Hepatocyte (in vitro differentiated cells): ENCODE results near the gene MPZL1.

Experiments used
- CTCF ChIP-seq: fragments of 200-600 bp; sonication (generic); IDR thresholded peaks from 2 replicates; pipeline ENCODE4 v1.5.1; 2016; ENCODE audit warnings: antibody characterized with exemption, mild to moderate bottlenecking; ENCODE audit not compliant: poor library complexity
- EZH2 ChIP-seq: fragments of 200-600 bp; sonication (generic); IDR thresholded peaks from 2 replicates; pipeline ENCODE4 v1.6.1; 2016; ENCODE audit warnings: antibody characterized with exemption, mild to moderate bottlenecking, borderline replicate concordance
- EZH2phosphoT487 ChIP-seq: fragments of 200-600 bp; sonication (generic); IDR thresholded peaks from one replicate; pipeline ENCODE4 v1.6.1; 2018; ENCODE audit warnings: antibody characterized with exemption, mild to moderate bottlenecking, low read depth, moderate library complexity; ENCODE audit not compliant: unreplicated experiment, severe bottlenecking

- TF ChIP-seq CTCF, result no peak
- no peak for TF ChIP-seq EZH2phosphoT487
- no peak for TF ChIP-seq EZH2
Measured at GRCh38 chr1:167821969-167822685, 100.3 kb downstream of the MPZL1 start.
